Measurements from ENCODE around the gene NOX5.

GRCh38 chr15:69067296-69067695 lies 52.8 kb downstream of the NOX5 start:
- TF ChIP-seq, protein P1, sequence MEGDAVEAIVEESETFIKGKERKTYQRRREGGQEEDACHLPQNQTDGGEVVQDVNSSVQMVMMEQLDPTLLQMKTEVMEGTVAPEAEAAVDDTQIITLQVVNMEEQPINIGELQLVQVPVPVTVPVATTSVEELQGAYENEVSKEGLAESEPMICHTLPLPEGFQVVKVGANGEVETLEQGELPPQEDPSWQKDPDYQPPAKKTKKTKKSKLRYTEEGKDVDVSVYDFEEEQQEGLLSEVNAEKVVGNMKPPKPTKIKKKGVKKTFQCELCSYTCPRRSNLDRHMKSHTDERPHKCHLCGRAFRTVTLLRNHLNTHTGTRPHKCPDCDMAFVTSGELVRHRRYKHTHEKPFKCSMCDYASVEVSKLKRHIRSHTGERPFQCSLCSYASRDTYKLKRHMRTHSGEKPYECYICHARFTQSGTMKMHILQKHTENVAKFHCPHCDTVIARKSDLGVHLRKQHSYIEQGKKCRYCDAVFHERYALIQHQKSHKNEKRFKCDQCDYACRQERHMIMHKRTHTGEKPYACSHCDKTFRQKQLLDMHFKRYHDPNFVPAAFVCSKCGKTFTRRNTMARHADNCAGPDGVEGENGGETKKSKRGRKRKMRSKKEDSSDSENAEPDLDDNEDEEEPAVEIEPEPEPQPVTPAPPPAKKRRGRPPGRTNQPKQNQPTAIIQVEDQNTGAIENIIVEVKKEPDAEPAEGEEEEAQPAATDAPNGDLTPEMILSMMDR (IDR thresholded peaks at IDR 0.05; ENCODE audit: low read depth, low read length, missing input control) = no peak
- TF ChIP-seq SP1 (IDR thresholded peaks at IDR 0.05) = no peak

Data from liver (tissue), 3 donors.